Naive thymus-derived CD4-positive, alpha-beta T cell (primary cell): ENCODE results near the gene SPAG16. TPM values are rescaled to one million over a fixed set of nuclear protein-coding genes. Genes with fewer than 3 reads are reported as not detected.

Source experiments
- ATAC-seq: fragments of 150-1000 bp; cut with Tn5 transposase; 2 replicates; pipeline ENCODE4 v1.10.0; 2021; ENCODE audit warnings: mild to moderate bottlenecking, moderate library complexity
- CTCF ChIA-PET: fragments of 350-600 bp; sonication (Branson Sonifier 250); formaldehyde crosslinking; loops from one replicate; lab custom pipeline; 2021; ENCODE audit warnings: antibody characterized with exemption; lab: Charles Lee
- POLR2A ChIA-PET: fragments of 350-600 bp; sonication (Branson Sonifier 250); formaldehyde crosslinking; loops from one replicate; lab custom pipeline; 2021; ENCODE audit warnings: antibody characterized with exemption, inconsistent platforms; lab: Charles Lee
- DNase-seq, 9 donors: peaks; one replicate each; pipeline versions ENCODE4 v3.0.0 to v3.0.0-alpha.2; 2020 to 2022; ENCODE audit warnings: mixed read lengths in 1 of 9
- H3K27ac ChIP-seq: one replicate; pipeline ENCODE4 v1.7.0; 2013; ENCODE audit warnings: mild to moderate bottlenecking, low read depth, low read length, moderate library complexity
- H3K27me3 ChIP-seq, 2 donors: one replicate each; pipeline ENCODE4 v1.7.0; 2013; ENCODE audit warnings: low read length in 2 of 2, mild to moderate bottlenecking in 2 of 2, moderate library complexity in 2 of 2; ENCODE audit not compliant: control insufficient read depth in 2 of 2, insufficient read depth in 2 of 2
- H3K36me3 ChIP-seq, 3 experiments: 1 replicate in 2 of 3; 2 replicates in 1 of 3; pipeline ENCODE4 v1.7.0; 2013; ENCODE audit warnings: low read length in 3 of 3, mild to moderate bottlenecking in 3 of 3, moderate library complexity in 1 of 3; ENCODE audit not compliant: insufficient read depth in 3 of 3, control insufficient read depth in 2 of 3
- H3K4me1 ChIP-seq, 2 donors: one replicate each; pipeline ENCODE4 v1.7.0; 2013; ENCODE audit warnings: low read length in 2 of 2, mild to moderate bottlenecking in 2 of 2, moderate library complexity in 1 of 2; ENCODE audit not compliant: control insufficient read depth in 2 of 2, insufficient read depth in 2 of 2
- H3K4me3 ChIP-seq: 2 replicates; pipeline ENCODE4 v1.7.0; 2013; ENCODE audit warnings: mild to moderate bottlenecking, low read length
- H3K9me3 ChIP-seq, 3 experiments: 1 replicate in 2 of 3; 2 replicates in 1 of 3; pipeline ENCODE4 v1.7.0; 2013; ENCODE audit warnings: low read length in 3 of 3; ENCODE audit not compliant: control insufficient read depth in 2 of 3
- H3K27ac Mint-ChIP-seq, 9 donors: one replicate each; pipeline ENCODE4 v1.8.0; 2020 to 2022; ENCODE audit warnings: mixed read lengths in 9 of 9, mild to moderate bottlenecking in 8 of 9, moderate library complexity in 5 of 9, inconsistent platforms in 2 of 9
- H3K27me3 Mint-ChIP-seq, 5 donors: one replicate each; pipeline ENCODE4 v1.8.0; 2021 to 2022; ENCODE audit warnings: mixed read lengths in 5 of 5, mild to moderate bottlenecking in 1 of 5
- H3K36me3 Mint-ChIP-seq, 5 donors: one replicate each; pipeline ENCODE4 v1.8.0; 2020 to 2022; ENCODE audit warnings: mixed read lengths in 5 of 5, mild to moderate bottlenecking in 3 of 5, inconsistent platforms in 1 of 5
- H3K4me1 Mint-ChIP-seq, 7 donors: one replicate each; pipeline ENCODE4 v1.8.0; 2020 to 2022; ENCODE audit warnings: mixed read lengths in 7 of 7, mild to moderate bottlenecking in 3 of 7, inconsistent platforms in 1 of 7
- H3K4me3 Mint-ChIP-seq, 10 donors: one replicate each; pipeline ENCODE4 v1.8.0; 2020 to 2022; ENCODE audit warnings: mild to moderate bottlenecking in 10 of 10, mixed read lengths in 10 of 10, moderate library complexity in 6 of 10, inconsistent platforms in 2 of 10
- H3K9me3 Mint-ChIP-seq, 11 donors: one replicate each; pipeline ENCODE4 v1.8.0; 2020 to 2022; ENCODE audit warnings: mixed read lengths in 11 of 11, mild to moderate bottlenecking in 4 of 11, inconsistent platforms in 1 of 11, moderate library complexity in 1 of 11
- intact Hi-C, 2 donors: fragments of 100-400 bp; cut with micrococcal nuclease; formaldehyde crosslinking; loops; one replicate each; pipeline ENCODE4 v1.15.1; 2023
- polyA plus RNA-seq, 2 donors: library from polyadenylated mRNA; unstranded; fragments of 300-500 nt; fragmentation: Illumina TruSeq; gene quantifications; one replicate each; pipeline ENCODE4 v1.2.3, GENCODE V29; 2021
- total RNA-seq, 6 experiments: library from RNA in 5 of 6; stranded (reverse) in 5 of 6; gene quantifications; 1 replicate in 5 of 6; 2 replicates in 1 of 6; pipeline ENCODE4 v1.2.3 and lab custom pipeline; 2021 to 2026

SPAG16 gene
- total and polyA plus RNA-seq, 7 experiments from 2014 or later = 4.7 to 20.2 (median 7.4) TPM

DNA sequence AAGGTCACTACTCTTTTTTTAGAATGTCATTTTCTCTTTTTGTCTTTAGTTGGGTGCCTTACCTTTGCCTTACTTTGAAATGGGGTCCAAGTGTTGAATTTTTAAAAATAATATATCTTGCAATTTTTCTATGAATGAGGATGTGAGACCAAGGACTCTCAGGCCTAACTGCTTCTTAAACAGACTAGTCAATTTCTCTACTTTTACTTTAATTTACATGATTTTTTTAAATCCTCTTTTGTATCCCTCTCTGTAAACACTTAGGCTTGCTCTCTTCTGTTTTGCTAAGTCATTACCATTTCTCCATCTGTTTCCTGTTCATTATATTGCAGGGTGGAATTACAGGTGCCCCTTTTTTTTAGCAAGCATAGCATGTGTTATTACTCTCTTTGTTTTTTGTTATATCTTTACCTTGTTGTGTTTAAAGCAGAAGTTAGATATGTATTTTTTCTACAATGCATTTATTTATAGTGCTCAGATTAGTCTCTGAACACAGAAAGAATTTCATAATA is 261.8 kb downstream of the SPAG16 start:
- ChIA-PET POLR2A (no interaction called here), CTCF (interaction anchor here (1.0 kb wide), 1 partner anchor 19 kb away, joined by 3 read pairs; no protein-coding TSS in a partner anchor)
- Mint-ChIP-seq H3K27me3 (no peaks in the 10 kb centered on the region), H3K27ac (no peak overlapping the region), H3K36me3 (no peaks in the 10 kb centered on the region), H3K9me3 (peaks cover 0 to 8% (median 0%) of the 10 kb centered on the region in 11 donors), H3K4me3 (no peak overlapping the region), H3K4me1 (peaks cover 0 to 2% (median 0%) of the 10 kb centered on the region in 7 donors)
- intact Hi-C loops = no loop called here
- Histone ChIP-seq H3K36me3 (no peaks in the 10 kb centered on the region), H3K27ac (no peak overlapping the region), H3K4me1 (no peaks in the 10 kb centered on the region), H3K9me3 (no peaks in the 10 kb centered on the region), H3K27me3 (no peaks in the 10 kb centered on the region), H3K4me3 (no peak overlapping the region)
- ATAC-seq (no peak), DNase-seq (no peak)

DNA sequence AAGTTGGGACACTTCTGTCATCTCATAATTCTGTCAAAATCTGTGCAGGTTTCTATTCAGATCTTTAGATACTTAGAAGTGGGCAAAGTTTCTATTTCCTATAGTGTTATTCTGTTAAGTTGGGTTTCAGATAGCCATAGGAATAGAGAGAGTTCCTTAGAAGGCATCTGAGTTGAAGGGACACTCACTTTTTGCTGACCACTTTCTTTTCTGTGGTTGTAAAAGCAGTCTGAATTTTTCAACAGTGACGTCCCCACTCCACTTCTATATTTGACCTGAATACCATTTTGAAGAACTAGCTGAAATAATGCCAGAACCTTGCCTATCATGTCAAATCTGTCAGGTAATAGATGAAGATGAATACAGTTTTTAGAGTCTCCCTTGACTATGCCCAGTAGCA is 267.3 kb downstream of the SPAG16 start:
- Histone ChIP-seq H3K4me1 (no peaks in the 10 kb centered on the region), H3K27me3 (no peaks in the 10 kb centered on the region), H3K9me3 (peaks cover 0 to 6% (median 0%) of the 10 kb centered on the region in 3 experiments), H3K27ac (no peak overlapping the region), H3K4me3 (no peak overlapping the region), H3K36me3 (no peaks in the 10 kb centered on the region)
- no peak overlapping the region for H3K27ac Mint-ChIP-seq
- ChIA-PET CTCF (no interaction called here), POLR2A (no interaction called here)
- no peak overlapping the region for H3K4me3 Mint-ChIP-seq
- H3K9me3 Mint-ChIP-seq = peaks cover 0 to 16% (median 4%) of the 10 kb centered on the region in 11 donors
- ATAC-seq = no peak
- H3K36me3 Mint-ChIP-seq = no peaks in the 10 kb centered on the region
- H3K27me3 Mint-ChIP-seq = no peaks in the 10 kb centered on the region
- DNase-seq = no peak
- intact Hi-C loops = no loop called here
- H3K4me1 Mint-ChIP-seq = no peaks in the 10 kb centered on the region

DNA sequence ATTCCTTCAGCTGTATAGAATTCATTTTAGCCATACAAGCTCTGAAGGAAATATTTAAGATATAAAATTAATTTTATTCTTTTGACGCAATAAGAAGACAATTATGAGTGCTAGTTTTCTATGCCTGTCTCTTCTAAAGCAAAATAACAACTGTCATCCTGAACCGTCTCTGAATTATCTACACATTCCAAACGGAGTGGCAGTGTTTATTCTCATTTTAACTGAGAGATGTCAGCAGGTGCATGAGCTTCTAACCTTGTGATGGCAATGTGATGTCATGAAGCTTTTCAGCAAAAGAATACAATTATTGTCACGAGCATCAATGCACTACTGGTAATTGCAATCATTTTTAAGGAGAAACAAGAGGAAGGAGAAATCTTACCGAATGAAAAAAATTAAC is 274.8 kb downstream of the SPAG16 start:
- Mint-ChIP-seq H3K36me3 (no peaks in the 10 kb centered on the region), H3K4me1 (no peaks in the 10 kb centered on the region), H3K4me3 (no peak overlapping the region), H3K9me3 (peaks cover 0 to 22% (median 6%) of the 10 kb centered on the region in 11 donors), H3K27me3 (no peaks in the 10 kb centered on the region), H3K27ac (no peak overlapping the region)
- no peaks in the 10 kb centered on the region for H3K4me1 ChIP-seq
- POLR2A ChIA-PET = no interaction called here
- H3K4me3 ChIP-seq = no peak overlapping the region
- CTCF ChIA-PET = no interaction called here
- DNase-seq = no peak
- no peaks in the 10 kb centered on the region for H3K27me3 ChIP-seq
- H3K27ac ChIP-seq = no peak overlapping the region
- intact Hi-C loops = no loop called here
- no peak for ATAC-seq
- H3K36me3 ChIP-seq = no peaks in the 10 kb centered on the region
- peaks cover 0 to 6% (median 0%) of the 10 kb centered on the region in 3 experiments for H3K9me3 ChIP-seq

DNA sequence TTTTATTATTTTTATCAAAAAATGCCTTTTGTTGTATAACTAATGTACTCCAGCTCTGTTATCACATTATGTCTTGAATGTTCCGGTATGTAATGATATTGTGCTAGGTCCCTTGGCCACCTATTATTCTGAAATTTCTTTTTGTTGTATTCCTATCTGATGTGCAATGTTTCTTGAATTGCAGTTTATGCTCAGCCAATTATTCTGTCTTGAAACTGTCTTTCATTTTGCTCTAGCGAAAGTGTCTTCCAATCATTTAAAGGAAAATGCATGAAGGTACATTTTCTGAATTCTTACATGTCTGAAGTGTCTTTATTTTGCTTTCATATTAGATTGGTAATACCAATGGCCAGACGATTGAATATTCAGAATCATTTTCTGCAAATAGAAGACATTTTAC is 277.5 kb downstream of the SPAG16 start:
- Histone ChIP-seq H3K27ac (no peak overlapping the region), H3K36me3 (no peaks in the 10 kb centered on the region), H3K27me3 (no peaks in the 10 kb centered on the region), H3K9me3 (no peaks in the 10 kb centered on the region), H3K4me3 (no peak overlapping the region), H3K4me1 (no peaks in the 10 kb centered on the region)
- H3K9me3 Mint-ChIP-seq = peaks cover 0 to 15% (median 4%) of the 10 kb centered on the region in 11 donors
- no peaks in the 10 kb centered on the region for H3K36me3 Mint-ChIP-seq
- no peak for ATAC-seq
- H3K27me3 Mint-ChIP-seq = no peaks in the 10 kb centered on the region
- H3K27ac Mint-ChIP-seq = no peak overlapping the region
- ChIA-PET POLR2A (no interaction called here), CTCF (no interaction called here)
- no peak for DNase-seq
- H3K4me3 Mint-ChIP-seq = no peak overlapping the region
- no peaks in the 10 kb centered on the region for H3K4me1 Mint-ChIP-seq
- intact Hi-C loops = no loop called here

DNA sequence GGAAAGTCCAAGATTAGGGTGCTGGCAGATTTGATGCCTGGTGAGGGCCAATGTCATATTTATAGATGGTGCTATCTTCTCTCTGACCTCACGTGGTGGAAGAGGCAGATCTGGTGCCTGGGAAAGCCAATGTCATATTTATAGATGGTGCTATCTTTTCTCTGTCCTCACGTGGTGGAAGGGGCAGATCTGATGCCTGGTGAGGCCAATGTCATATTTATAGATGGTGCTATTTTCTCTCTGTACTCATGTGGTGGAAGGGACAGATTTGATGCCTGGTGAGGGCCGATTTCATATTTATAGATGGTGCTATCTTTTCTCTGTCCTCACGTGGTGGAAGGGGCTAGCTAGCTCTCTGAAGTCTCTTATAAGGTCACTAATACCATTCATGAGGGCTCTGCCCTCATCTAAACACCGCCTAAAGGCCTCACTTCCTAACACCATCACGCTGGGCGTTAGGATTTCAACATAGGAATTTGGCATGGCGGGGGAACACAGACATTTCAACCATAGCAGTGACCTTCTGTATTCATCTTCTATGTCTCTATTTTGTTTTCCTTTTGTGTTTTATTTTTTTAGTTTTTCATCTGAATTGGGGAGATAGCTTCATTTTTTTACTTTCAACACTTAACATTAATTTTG is 278.4 kb downstream of the SPAG16 start:
- intact Hi-C loops = no loop called here
- H3K27me3 ChIP-seq = no peaks in the 10 kb centered on the region
- H3K27ac ChIP-seq = no peak overlapping the region
- ATAC-seq (no peak), DNase-seq (no peak)
- CTCF ChIA-PET = no interaction called here
- POLR2A ChIA-PET = no interaction called here
- no peaks in the 10 kb centered on the region for H3K4me1 ChIP-seq
- Mint-ChIP-seq H3K9me3 (peaks cover 0 to 15% (median 4%) of the 10 kb centered on the region in 11 donors), H3K27me3 (no peaks in the 10 kb centered on the region), H3K36me3 (no peaks in the 10 kb centered on the region), H3K4me1 (no peaks in the 10 kb centered on the region), H3K4me3 (no peak overlapping the region), H3K27ac (no peak overlapping the region)
- no peaks in the 10 kb centered on the region for H3K9me3 ChIP-seq
- H3K4me3 ChIP-seq = no peak overlapping the region
- H3K36me3 ChIP-seq = no peaks in the 10 kb centered on the region

DNA sequence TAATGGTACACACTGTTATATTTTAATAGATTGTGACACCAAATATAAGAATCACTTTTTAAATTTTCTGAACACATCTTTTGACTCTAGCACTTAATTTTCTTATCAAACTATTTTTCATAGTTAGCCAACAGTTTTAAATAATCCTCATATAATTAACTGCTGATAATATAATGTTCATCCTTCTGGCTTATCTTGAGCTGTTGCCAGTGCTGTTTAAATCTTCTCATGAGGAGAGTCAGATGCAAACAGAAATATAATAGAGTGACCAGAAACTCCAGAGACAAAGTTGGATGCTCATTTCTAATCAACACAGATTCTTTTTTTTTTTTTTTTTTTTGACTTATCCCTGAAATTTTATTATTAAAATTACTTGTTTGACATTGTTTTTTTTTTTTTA is 282.6 kb downstream of the SPAG16 start:
- CTCF ChIA-PET = no interaction called here
- no peaks in the 10 kb centered on the region for H3K4me1 Mint-ChIP-seq

DNA sequence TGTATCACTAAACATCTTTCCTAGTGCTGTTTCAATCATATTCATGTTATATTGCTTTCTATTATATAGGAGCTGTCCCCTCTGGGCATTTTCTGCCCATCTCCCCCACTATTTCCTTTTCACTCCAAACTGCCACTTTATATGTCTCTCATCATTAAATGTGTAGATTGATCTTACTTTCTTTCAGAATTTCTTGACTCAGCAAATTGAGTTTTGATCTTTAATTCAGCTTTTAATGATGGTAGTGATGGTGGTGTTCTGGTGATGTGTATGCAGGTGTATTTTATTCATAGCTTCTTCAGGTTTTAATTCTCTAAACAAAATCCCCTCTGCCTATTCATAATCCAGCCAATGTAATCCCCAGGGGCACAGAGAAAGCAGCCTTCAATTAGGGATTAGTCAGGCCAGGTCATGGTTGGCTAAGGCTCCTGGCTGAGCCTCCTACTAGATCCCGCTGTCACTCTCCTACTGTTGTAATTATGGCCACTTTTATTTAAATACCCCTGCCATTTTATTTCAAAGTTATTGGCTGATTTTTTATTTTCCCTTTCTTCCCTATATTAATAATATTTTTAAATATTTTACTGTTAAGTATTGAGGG is 325.4 kb downstream of the SPAG16 start:
- no peak overlapping the region for H3K4me3 Mint-ChIP-seq
- ATAC-seq (no peak), DNase-seq (no peak)
- H3K27me3 Mint-ChIP-seq = no peaks in the 10 kb centered on the region
- intact Hi-C loops = no loop called here
- no peaks in the 10 kb centered on the region for H3K4me1 Mint-ChIP-seq
- H3K36me3 Mint-ChIP-seq = no peaks in the 10 kb centered on the region
- H3K9me3 Mint-ChIP-seq = peaks cover 0 to 5% (median 0%) of the 10 kb centered on the region in 11 donors
- Histone ChIP-seq H3K36me3 (no peaks in the 10 kb centered on the region), H3K4me1 (no peaks in the 10 kb centered on the region), H3K27me3 (no peaks in the 10 kb centered on the region), H3K9me3 (no peaks in the 10 kb centered on the region), H3K4me3 (no peak overlapping the region), H3K27ac (no peak overlapping the region)
- POLR2A ChIA-PET = no interaction called here
- CTCF ChIA-PET = no interaction called here
- H3K27ac Mint-ChIP-seq = no peak overlapping the region

More for the DNA sequence above, 282.6 kb downstream of the SPAG16 start:
- Histone ChIP-seq H3K4me1 (no peaks in the 10 kb centered on the region), H3K36me3 (no peaks in the 10 kb centered on the region), H3K27me3 (no peaks in the 10 kb centered on the region), H3K9me3 (no peaks in the 10 kb centered on the region), H3K27ac (no peak overlapping the region), H3K4me3 (no peak overlapping the region)
- Mint-ChIP-seq H3K36me3 (no peaks in the 10 kb centered on the region), H3K9me3 (peaks cover 0 to 15% (median 4%) of the 10 kb centered on the region in 11 donors), H3K4me3 (no peak overlapping the region), H3K27ac (no peak overlapping the region), H3K27me3 (no peaks in the 10 kb centered on the region)
- DNase-seq (no peak), ATAC-seq (no peak)
- intact Hi-C loops = no loop called here
- POLR2A ChIA-PET = no interaction called here
